Measurements from ENCODE around the gene PLEKHN1. TPM values are rescaled to one million over a fixed set of nuclear protein-coding genes. Genes with fewer than 3 reads are reported as not detected.
"Not testable (repeated sequence)": the region's sequence is repeated elsewhere in the genome, so short reads cannot be mapped to it uniquely, and the experiment has no call there.

PLEKHN1 gene
- polyA plus RNA-seq, 6 donors from 2014 or later = not detected

- peaks cover 0 to 10% (median 8%) of the 10 kb centered on the region in 3 donors for H3K4me1 Mint-ChIP-seq
- ATAC-seq (ENCODE audit: low read depth in 2 of 2) (no peak), DNase-seq (no peak)
- no peaks in the 10 kb centered on the region for H3K9me3 Mint-ChIP-seq
- H3K27me3 Mint-ChIP-seq = peaks cover 18 to 53% (median 39%) of the 10 kb centered on the region in 3 donors
- no peak overlapping the region for H3K27ac Mint-ChIP-seq
- no peak overlapping the region for H3K4me3 Mint-ChIP-seq
- no peaks in the 10 kb centered on the region for H3K36me3 Mint-ChIP-seq
Measured at GRCh38 chr1:972726-973458, 6.6 kb downstream of the PLEKHN1 start.

- peaks cover 4 to 14% (median 8%) of the 10 kb centered on the region in 3 donors for H3K4me1 Mint-ChIP-seq
- no peak for ATAC-seq (ENCODE audit: low read depth in 2 of 2)
- no peaks in the 10 kb centered on the region for H3K36me3 Mint-ChIP-seq
- no peak overlapping the region for H3K27ac Mint-ChIP-seq
- H3K27me3 Mint-ChIP-seq = peaks cover 13 to 53% (median 39%) of the 10 kb centered on the region in 3 donors
- no peaks in the 10 kb centered on the region for H3K9me3 Mint-ChIP-seq
- H3K4me3 Mint-ChIP-seq = no peak overlapping the region
- no peak for DNase-seq
Measured at GRCh38 chr1:973459-974292, 7.4 kb downstream of the PLEKHN1 start.

DNA sequence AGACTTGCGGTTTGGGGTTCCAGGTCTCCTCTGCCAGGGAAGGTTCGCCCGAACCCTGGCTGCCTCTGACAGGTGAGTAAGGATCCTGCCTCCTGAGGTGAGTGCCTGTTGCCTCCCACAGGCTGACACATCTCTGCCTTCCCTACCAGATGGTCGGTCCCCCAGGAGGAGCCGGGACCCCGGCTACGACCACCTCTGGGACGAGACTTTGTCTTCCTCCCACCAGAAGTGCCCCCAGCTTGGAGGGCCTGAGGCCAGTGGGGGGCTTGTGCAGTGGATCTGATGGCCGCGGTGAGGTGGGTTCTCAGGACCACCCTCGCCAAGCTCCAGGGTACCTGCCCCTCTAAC, 8.0 kb downstream of the PLEKHN1 start:
- DNase-seq = no peak
- Mint-ChIP-seq H3K4me3 (no peak overlapping the region), H3K27me3 (peaks cover 7 to 47% (median 33%) of the 10 kb centered on the region in 3 donors), H3K36me3 (no peaks in the 10 kb centered on the region), H3K4me1 (peaks cover 4 to 14% (median 8%) of the 10 kb centered on the region in 3 donors), H3K9me3 (no peaks in the 10 kb centered on the region), H3K27ac (no peak overlapping the region)
- ATAC-seq (ENCODE audit: low read depth in 2 of 2) = no peak

DNA sequence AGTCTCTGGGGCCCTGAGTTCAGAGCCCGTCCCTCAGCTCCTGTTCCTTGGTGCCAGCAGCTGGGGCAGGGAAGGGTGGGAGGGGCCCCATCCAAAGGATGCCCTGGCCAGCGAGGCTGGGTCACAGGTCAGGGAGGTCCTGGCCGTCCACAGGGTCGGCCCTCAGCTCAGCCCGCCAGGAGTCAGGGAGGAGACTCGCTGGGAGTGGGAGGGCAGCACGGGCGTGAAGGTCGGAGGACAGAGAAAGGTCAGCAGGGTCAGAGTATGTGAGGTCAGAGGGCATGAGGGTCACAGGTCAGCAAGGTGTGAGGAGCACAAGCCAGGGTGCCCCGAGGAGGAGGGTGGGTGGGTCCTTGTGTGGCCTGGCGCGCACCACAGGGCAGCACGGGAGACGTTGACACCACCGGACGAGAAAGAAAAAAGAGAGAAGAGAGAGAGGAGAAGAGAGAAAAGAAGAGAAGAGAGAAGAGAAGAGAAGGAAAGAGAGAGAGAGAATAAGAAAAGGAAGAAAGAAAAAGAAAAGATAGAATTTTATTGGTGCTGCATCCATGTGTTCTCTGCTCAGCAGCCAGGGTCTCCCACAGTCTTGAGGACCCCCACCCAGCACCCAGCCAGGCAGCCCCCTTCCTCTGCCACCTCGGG, 8.5 kb downstream of the PLEKHN1 start:
- DNase-seq (no peak), ATAC-seq (ENCODE audit: low read depth in 2 of 2) (no peak)
- H3K9me3 Mint-ChIP-seq = no peaks in the 10 kb centered on the region
- peak overlapping the region in 1 of 6 donors; percentile 66 for H3K27ac Mint-ChIP-seq
- no peak overlapping the region for H3K4me3 Mint-ChIP-seq
- H3K27me3 Mint-ChIP-seq = peaks cover 2 to 42% (median 28%) of the 10 kb centered on the region in 3 donors
- H3K36me3 Mint-ChIP-seq = no peaks in the 10 kb centered on the region
- H3K4me1 Mint-ChIP-seq = peaks cover 4 to 10% (median 8%) of the 10 kb centered on the region in 3 donors

GRCh38 chr1:975365-975764, 9.1 kb downstream of the PLEKHN1 start:
- Mint-ChIP-seq H3K4me1 (peaks cover 4 to 10% (median 8%) of the 10 kb centered on the region in 3 donors), H3K36me3 (no peaks in the 10 kb centered on the region), H3K27ac (peak overlapping the region in 1 of 6 donors; percentile 66), H3K9me3 (no peaks in the 10 kb centered on the region), H3K27me3 (peaks cover 0 to 39% (median 26%) of the 10 kb centered on the region in 3 donors), H3K4me3 (peak overlapping the region in 3 of 8 donors; percentile 34 to 56 (median 47))
- DNase-seq (no peak), ATAC-seq (ENCODE audit: low read depth in 2 of 2) (no peak)

GRCh38 chr1:975896-976683, 9.8 kb downstream of the PLEKHN1 start:
- Mint-ChIP-seq H3K4me1 (peaks cover 4 to 10% (median 8%) of the 10 kb centered on the region in 3 donors), H3K9me3 (no peaks in the 10 kb centered on the region), H3K27me3 (peaks cover 0 to 40% (median 26%) of the 10 kb centered on the region in 3 donors), H3K27ac (peak overlapping the region in 3 of 6 donors; percentile 25 to 76 (median 45)), H3K36me3 (no peaks in the 10 kb centered on the region), H3K4me3 (peak overlapping the region in 6 of 8 donors; percentile 34 to 58 (median 50))
- DNase-seq (peak; percentile 51), ATAC-seq (ENCODE audit: low read depth in 2 of 2) (peak; percentile 84 to 85)

GRCh38 chr1:976791-977190, 10.5 kb downstream of the PLEKHN1 start:
- ATAC-seq (ENCODE audit: low read depth in 2 of 2); H3K27ac Mint-ChIP-seq; DNase-seq; H3K36me3 Mint-ChIP-seq; H3K4me3 Mint-ChIP-seq; H3K9me3 Mint-ChIP-seq: not testable (repeated sequence)
- Mint-ChIP-seq H3K27me3 (peaks cover 0 to 41% (median 26%) of the 10 kb centered on the region in 3 donors), H3K4me1 (peaks cover 4 to 10% (median 8%) of the 10 kb centered on the region in 3 donors)

- Mint-ChIP-seq H3K27ac (peak overlapping the region in 1 of 6 donors; percentile 80), H3K36me3 (no peaks in the 10 kb centered on the region), H3K4me3 (peak overlapping the region in 2 of 8 donors; percentile 36 to 48), H3K9me3 (no peaks in the 10 kb centered on the region), H3K27me3 (peaks cover 2 to 52% (median 39%) of the 10 kb centered on the region in 3 donors), H3K4me1 (peaks cover 4 to 10% (median 8%) of the 10 kb centered on the region in 3 donors)
- DNase-seq (no peak), ATAC-seq (ENCODE audit: low read depth in 2 of 2) (no peak)
Measured at GRCh38 chr1:978069-978834, 12.0 kb downstream of the PLEKHN1 start.

DNA sequence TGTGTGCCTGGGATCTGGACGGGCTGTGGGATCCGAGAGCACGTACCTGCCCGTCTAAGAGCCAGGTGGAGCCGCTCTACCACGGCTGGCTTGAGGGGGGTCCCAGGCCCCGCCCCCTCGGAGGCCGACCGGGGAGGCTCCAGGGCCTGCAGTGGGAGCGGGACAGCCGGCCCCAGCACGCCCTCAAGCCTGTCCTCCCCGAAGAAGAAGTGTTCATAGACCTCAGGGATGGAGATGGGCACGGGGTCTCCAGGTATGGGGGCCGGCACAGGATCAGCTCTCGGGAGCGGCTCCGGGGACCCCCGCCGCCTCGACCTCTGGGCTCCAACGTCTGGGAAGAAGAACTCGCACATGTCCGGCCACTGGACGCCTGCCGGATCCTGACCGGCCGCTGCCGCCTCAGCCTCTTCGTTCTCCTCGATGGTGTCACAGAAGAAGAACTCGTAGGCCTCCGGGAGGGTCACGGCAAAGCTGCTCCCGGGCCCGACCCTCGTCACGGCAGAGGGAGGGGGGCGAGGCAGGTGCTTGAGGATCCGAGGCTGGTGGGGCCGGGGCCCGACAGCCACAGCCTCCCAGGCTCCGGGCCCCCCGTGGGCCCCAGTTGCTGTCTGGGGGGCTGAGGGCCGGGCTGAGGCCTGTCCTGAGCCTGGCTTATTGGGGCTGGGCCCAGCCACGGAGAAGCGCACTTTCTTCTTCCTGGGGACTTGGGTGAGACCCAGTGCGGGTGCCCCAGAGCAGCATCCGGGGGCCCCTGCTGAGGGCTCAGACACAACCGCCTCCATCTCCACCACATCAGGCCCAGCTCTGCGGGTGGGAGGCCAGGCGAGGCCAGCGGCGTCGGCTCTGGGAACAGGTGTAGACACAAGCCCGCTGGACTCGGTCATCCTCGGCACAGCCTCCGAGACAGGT, 12.8 kb downstream of the PLEKHN1 start:
- H3K27me3 Mint-ChIP-seq = peaks cover 4 to 55% (median 46%) of the 10 kb centered on the region in 3 donors
- no peak for ATAC-seq (ENCODE audit: low read depth in 2 of 2)
- no peaks in the 10 kb centered on the region for H3K36me3 Mint-ChIP-seq
- no peak overlapping the region for H3K27ac Mint-ChIP-seq
- DNase-seq = no peak
- no peaks in the 10 kb centered on the region for H3K9me3 Mint-ChIP-seq
- no peak overlapping the region for H3K4me3 Mint-ChIP-seq
- peaks cover 4 to 10% (median 8%) of the 10 kb centered on the region in 3 donors for H3K4me1 Mint-ChIP-seq

DNA sequence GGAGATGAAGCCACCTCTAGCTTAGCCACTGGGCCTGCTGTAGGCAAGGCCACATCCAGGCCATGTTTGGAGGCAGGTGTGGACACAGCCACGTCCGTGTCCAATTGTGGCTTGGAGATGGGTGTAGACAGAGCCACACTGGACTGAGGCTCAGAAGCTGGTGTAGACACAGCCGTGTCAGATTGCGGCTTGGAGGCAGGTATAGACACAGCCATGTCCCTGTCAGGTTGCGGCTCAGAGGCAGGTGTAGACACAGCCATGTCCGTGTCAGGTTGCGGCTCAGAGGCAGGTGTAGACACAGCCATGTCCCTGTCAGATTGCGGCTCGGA, 13.4 kb downstream of the PLEKHN1 start:
- DNase-seq (no peak), ATAC-seq (ENCODE audit: low read depth in 2 of 2) (no peak)
- peaks cover 4 to 49% (median 42%) of the 10 kb centered on the region in 3 donors for H3K27me3 Mint-ChIP-seq
- H3K36me3 Mint-ChIP-seq = no peaks in the 10 kb centered on the region
- no peak overlapping the region for H3K27ac Mint-ChIP-seq
- no peaks in the 10 kb centered on the region for H3K9me3 Mint-ChIP-seq
- peaks cover 4 to 10% (median 8%) of the 10 kb centered on the region in 3 donors for H3K4me1 Mint-ChIP-seq
- H3K4me3 Mint-ChIP-seq = no peak overlapping the region

DNA sequence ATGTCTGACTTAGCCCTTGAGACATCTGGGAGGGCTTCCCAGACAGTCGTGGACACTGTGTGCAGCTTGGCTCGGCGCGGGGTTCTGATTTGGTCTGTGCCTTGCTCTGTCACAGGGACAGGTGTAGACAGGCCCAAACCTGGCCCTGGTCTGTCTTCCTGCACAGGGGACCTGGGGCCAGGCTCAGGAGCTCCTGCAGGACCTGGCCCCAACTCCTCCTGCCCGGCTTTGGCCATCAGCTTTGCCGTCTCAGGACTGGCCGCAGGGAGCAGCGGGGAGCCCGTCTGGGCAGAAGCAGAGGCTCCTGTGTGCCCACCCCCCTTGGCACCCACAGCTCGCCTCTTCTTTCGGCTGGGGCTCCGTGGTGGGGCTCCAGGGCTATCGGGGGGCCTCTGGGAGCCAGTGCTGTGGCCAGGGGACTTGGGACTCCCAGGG, 13.9 kb downstream of the PLEKHN1 start:
- Mint-ChIP-seq H3K4me3 (no peak overlapping the region), H3K27me3 (peaks cover 6 to 49% (median 38%) of the 10 kb centered on the region in 3 donors), H3K4me1 (peaks cover 4 to 10% (median 8%) of the 10 kb centered on the region in 3 donors), H3K36me3 (no peaks in the 10 kb centered on the region), H3K27ac (no peak overlapping the region), H3K9me3 (no peaks in the 10 kb centered on the region)
- no peak for ATAC-seq (ENCODE audit: low read depth in 2 of 2)
- no peak for DNase-seq

Data from naive B cell (primary cell).